Stomach (tissue), 4 donors: ENCODE measurements around the gene ERBB4.

Experiments used
- POLR2A ChIP-seq, 4 donors: fragments of 450-650 bp; IDR thresholded peaks; one replicate each; pipeline ENCODE4 v1.6.1; 2016; ENCODE audit warnings: antibody characterized with exemption in 4 of 4, control low read depth in 2 of 4, mild to moderate bottlenecking in 1 of 4, moderate library complexity in 1 of 4
- POLR2AphosphoS5 ChIP-seq, 3 donors: sonication (generic); formaldehyde crosslinking; IDR thresholded peaks; one replicate each; pipeline ENCODE4 v1.6.1; 2016; ENCODE audit warnings: antibody characterized with exemption in 3 of 3
- TF ChIP-seq, protein P1 (sequence below), 7 experiments: fragments of 450-650 bp in 4 of 7; fragments of 200-600 bp in 3 of 7; sonication (generic) in 3 of 7; IDR thresholded peaks; one replicate each; pipeline ENCODE4 v1.5.1; 2016 to 2019; ENCODE audit warnings: antibody characterized with exemption in 7 of 7, control low read depth in 2 of 7, mild to moderate bottlenecking in 1 of 7

DNA sequence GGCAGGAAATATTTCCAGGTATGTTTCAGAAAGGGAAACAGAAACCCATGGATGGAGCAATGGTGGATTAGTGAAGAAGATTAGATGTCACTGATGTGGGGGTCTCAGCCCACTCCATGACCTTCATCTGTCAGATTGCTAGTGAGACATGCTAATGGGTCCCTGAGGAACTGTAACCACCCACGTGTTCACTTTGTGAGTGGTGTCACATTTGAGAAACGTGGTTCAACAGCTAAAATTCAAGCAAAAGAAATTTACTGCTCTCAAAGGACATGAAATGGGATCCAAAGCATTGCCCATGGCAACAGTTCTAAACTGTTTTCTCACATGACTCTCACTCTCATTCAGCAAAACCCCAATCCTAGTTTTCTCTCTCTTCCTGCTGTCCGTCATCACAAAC is 776.1 kb downstream of the ERBB4 start:
- TF ChIP-seq POLR2A (IDR thresholded peaks at IDR 0.05) (no peak), POLR2AphosphoS5 (IDR thresholded peaks at IDR 0.05) (no peak)
- TF ChIP-seq, protein P1, sequence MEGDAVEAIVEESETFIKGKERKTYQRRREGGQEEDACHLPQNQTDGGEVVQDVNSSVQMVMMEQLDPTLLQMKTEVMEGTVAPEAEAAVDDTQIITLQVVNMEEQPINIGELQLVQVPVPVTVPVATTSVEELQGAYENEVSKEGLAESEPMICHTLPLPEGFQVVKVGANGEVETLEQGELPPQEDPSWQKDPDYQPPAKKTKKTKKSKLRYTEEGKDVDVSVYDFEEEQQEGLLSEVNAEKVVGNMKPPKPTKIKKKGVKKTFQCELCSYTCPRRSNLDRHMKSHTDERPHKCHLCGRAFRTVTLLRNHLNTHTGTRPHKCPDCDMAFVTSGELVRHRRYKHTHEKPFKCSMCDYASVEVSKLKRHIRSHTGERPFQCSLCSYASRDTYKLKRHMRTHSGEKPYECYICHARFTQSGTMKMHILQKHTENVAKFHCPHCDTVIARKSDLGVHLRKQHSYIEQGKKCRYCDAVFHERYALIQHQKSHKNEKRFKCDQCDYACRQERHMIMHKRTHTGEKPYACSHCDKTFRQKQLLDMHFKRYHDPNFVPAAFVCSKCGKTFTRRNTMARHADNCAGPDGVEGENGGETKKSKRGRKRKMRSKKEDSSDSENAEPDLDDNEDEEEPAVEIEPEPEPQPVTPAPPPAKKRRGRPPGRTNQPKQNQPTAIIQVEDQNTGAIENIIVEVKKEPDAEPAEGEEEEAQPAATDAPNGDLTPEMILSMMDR (IDR thresholded peaks at IDR 0.05), result no peak
